K562 (cell line): ENCODE data around the gene BRME1. TPM values are rescaled to one million over a fixed set of nuclear protein-coding genes. Genes with fewer than 3 reads are reported as not detected.
A peak's percentile ranks its signal among the peaks of the same experiment; 100 is the strongest.

Experiments used
- ATAC-seq: fragments of 200-7000 bp; cut with Tn5 transposase; 3 replicates; pipeline ENCODE4 v1.9.1; 2020; ENCODE audit warnings: moderate library complexity
- BruUV-seq: library from RNA; stranded (reverse); fragments of 400-500 nt; replicated peaks from 2 replicates; lab custom pipeline; 2021; lab: Mats Ljungman, UMichigan
- CTCF ChIA-PET: fragments of 300-600 bp; formaldehyde crosslinking; extraction: SDS; loops from one replicate; lab custom pipeline; 2021; ENCODE audit warnings: low intra/inter-chr PET ratio; lab: Yijun Ruan, JAX
- POLR2A ChIA-PET: fragments of 300-600, 350-650 bp; sonication (Branson Sonifier 250); formaldehyde crosslinking; extraction: SDS; loops from one replicate; lab custom pipeline; 2021; ENCODE audit warnings: antibody characterized with exemption, inconsistent platforms; lab: Yijun Ruan, JAX
- DNase-seq, 4 experiments: peaks; one replicate each; pipeline versions ENCODE4 v3.0.0 to v3.0.0-alpha.2; 2011 to 2018; ENCODE audit warnings: low spot score in 3 of 4, mixed read lengths in 3 of 4; ENCODE audit errors: extremely low read depth in 1 of 4
- FAIRE-seq: peaks from 2 replicates; lab custom pipeline; 2011; peaks lifted over from hg19 to GRCh38; lab: Jason Lieb, UNC
- H2AFZ ChIP-seq: 2 replicates; pipeline ENCODE4 v1.6.0; 2011; ENCODE audit warnings: low read depth, low read length, control low read depth, inconsistent platforms
- H3K27ac ChIP-seq: fragments of 200-600 bp; 3 replicates; pipeline ENCODE4 v1.8.0; 2011; ENCODE audit warnings: low read depth, mild to moderate bottlenecking, control low read depth, inconsistent platforms, low read length, moderate library complexity, mixed read lengths; ENCODE audit errors: extremely low read depth
- H3K27me3 ChIP-seq, 2 experiments: fragments of 300-600 bp in 1 of 2; 2 replicates in 1 of 2; 3 replicates in 1 of 2; pipeline versions ENCODE4 v1.6.0 to v1.8.0; 2011; ENCODE audit warnings: inconsistent platforms in 2 of 2, low read length in 2 of 2, mild to moderate bottlenecking in 1 of 2, mixed read lengths in 1 of 2, moderate library complexity in 1 of 2; ENCODE audit not compliant: control insufficient read depth in 2 of 2, insufficient read depth in 2 of 2
- H3K36me3 ChIP-seq: fragments of 300-600 bp; 3 replicates; pipeline ENCODE4 v1.8.0; 2011; ENCODE audit warnings: mild to moderate bottlenecking, low read length, inconsistent platforms; ENCODE audit not compliant: control insufficient read depth, insufficient read depth
- H3K4me1 ChIP-seq, 2 experiments: fragments of 200-600 bp in 1 of 2; replicated peaks in 1 of 2; 2 replicates in 1 of 2; 3 replicates in 1 of 2; pipeline versions ENCODE4 v1.5.1 to v1.8.0; 2011; ENCODE audit warnings: inconsistent platforms in 2 of 2, low read length in 2 of 2, mild to moderate bottlenecking in 1 of 2, mixed read lengths in 1 of 2, moderate library complexity in 1 of 2; ENCODE audit not compliant: control insufficient read depth in 2 of 2, insufficient read depth in 2 of 2
- H3K4me2 ChIP-seq: 2 replicates; pipeline ENCODE4 v1.6.1; 2011; ENCODE audit warnings: low read length, control low read depth, inconsistent platforms, mixed read lengths; ENCODE audit not compliant: insufficient read depth
- H3K4me3 ChIP-seq: fragments of 200-600 bp; sonication (generic), shearing (Covaris generic); 2 replicates; pipeline ENCODE4 v1.5.1; 2016; ENCODE audit warnings: control low read depth, inconsistent platforms
- H3K79me2 ChIP-seq: fragments of 200-600 bp; 3 replicates; pipeline ENCODE4 v1.8.0; 2011; ENCODE audit warnings: low read length, inconsistent platforms; ENCODE audit not compliant: control insufficient read depth, insufficient read depth
- H3K9ac ChIP-seq, 2 experiments: 2 replicates each; pipeline versions ENCODE4 v1.6.0 to v1.6.1; 2011; ENCODE audit warnings: low read depth in 2 of 2, low read length in 2 of 2, control low read depth in 1 of 2, inconsistent platforms in 1 of 2, mild to moderate bottlenecking in 1 of 2, mixed read lengths in 1 of 2; ENCODE audit not compliant: insufficient read depth in 1 of 2
- H3K9me1 ChIP-seq: one replicate; pipeline ENCODE4 v1.6.0; 2011; ENCODE audit warnings: inconsistent platforms, mild to moderate bottlenecking, low read length, moderate library complexity; ENCODE audit not compliant: control insufficient read depth, insufficient read depth
- H3K9me3 ChIP-seq: replicated peaks from 2 replicates; pipeline ENCODE4 v1.5.1; 2011; ENCODE audit warnings: low read depth, low read length, inconsistent platforms; ENCODE audit not compliant: control insufficient read depth, insufficient read depth
- H4K20me1 ChIP-seq: replicated peaks from 2 replicates; pipeline ENCODE4 v1.6.1; 2011; ENCODE audit warnings: low read length, inconsistent platforms, mixed read lengths; ENCODE audit not compliant: control insufficient read depth, insufficient read depth
- DACH1 ChIP-seq: fragments of 450-650 bp; IDR thresholded peaks from 2 replicates; pipeline ENCODE4 v1.6.1; 2018; ENCODE audit not compliant: partially characterized antibody
- RBM14 ChIP-seq: fragments of 200-400 bp; formaldehyde crosslinking; IDR thresholded peaks from 2 replicates; pipeline ENCODE4 v1.6.1; 2018; ENCODE audit warnings: low read depth, mild to moderate bottlenecking, low read length, moderate library complexity, borderline replicate concordance; ENCODE audit not compliant: insufficient read depth
- WGBS: fragments of 100-300 bp; shearing (Covaris generic); methylation state at CpG from one replicate; pipeline ENCODE4 v1.1.6; 2016; ENCODE audit warnings: low coverage, mixed read lengths; ENCODE audit not compliant: insufficient coverage; ENCODE audit errors: missing lambda C conversion rate; 5-methylcytosine and 5-hydroxymethylcytosine counted together
- in situ Hi-C: fragments of 300-500 bp; cut with MboI; formaldehyde crosslinking; loops from 4 replicates; pipeline ENCODE4 v1.15.0; 2018; ENCODE audit warnings: inconsistent platforms, mixed read lengths
- intact Hi-C: fragments of 100-400 bp; cut with micrococcal nuclease; formaldehyde crosslinking; loops from 2 replicates; pipeline ENCODE4 v1.14.2; 2022
- polyA plus RNA-seq, 8 experiments: library from polyadenylated mRNA; depleted of rRNA in 4 of 8; stranded (reverse) in 5 of 8; unstranded in 3 of 8; fragments of >200 nt; fragmentation: Nextera tagmentation in 2 of 8; fragmentation: Illumina TruSeq in 1 of 8; extraction: Ambion mirVana in 2 of 8; extraction: Trizol in 1 of 8; gene quantifications; 2 replicates each; pipeline versions ENCODE4 v1.2.1 to v1.2.3, GENCODE V29; 2011 to 2014; ENCODE audit warnings: inconsistent platforms in 1 of 8, missing spikeins in 1 of 8
- total RNA-seq, 7 experiments: library from RNA; depleted of rRNA in 6 of 7; stranded (reverse); fragments of >200 nt in 6 of 7; fragmentation: Illumina TruSeq in 2 of 7; extraction: Trizol in 2 of 7; gene quantifications; 2 replicates each; pipeline versions ENCODE4 v1.2.1 to v1.2.3, GENCODE V29; 2011 to 2021; ENCODE audit warnings: low replicate concordance in 1 of 7
- TF ChIP-seq, protein P1 (sequence below): fragments of 450-650 bp; IDR thresholded peaks from 2 replicates; pipeline ENCODE4 v1.6.1; 2016
- TF ChIP-seq, protein P2 (sequence below): fragments of 250-450 bp; sonication (Bioruptor Pico); IDR thresholded peaks from 2 replicates; pipeline ENCODE4 v1.4.0; 2020; ENCODE audit warnings: mild to moderate bottlenecking
- TF ChIP-seq, protein P3 (sequence below): sonication (generic); formaldehyde crosslinking; IDR thresholded peaks from 2 replicates; pipeline ENCODE4 v1.9.0; 2022; ENCODE audit warnings: mild to moderate bottlenecking, missing genetic modification reagents

Gene BRME1
- total and polyA plus RNA-seq, 9 of the 15 experiments (the other 6 are each of a cell fraction or from before 2014, with no cell fraction given) = 0.75 to 6.1 (median 3.6) TPM

DNA sequence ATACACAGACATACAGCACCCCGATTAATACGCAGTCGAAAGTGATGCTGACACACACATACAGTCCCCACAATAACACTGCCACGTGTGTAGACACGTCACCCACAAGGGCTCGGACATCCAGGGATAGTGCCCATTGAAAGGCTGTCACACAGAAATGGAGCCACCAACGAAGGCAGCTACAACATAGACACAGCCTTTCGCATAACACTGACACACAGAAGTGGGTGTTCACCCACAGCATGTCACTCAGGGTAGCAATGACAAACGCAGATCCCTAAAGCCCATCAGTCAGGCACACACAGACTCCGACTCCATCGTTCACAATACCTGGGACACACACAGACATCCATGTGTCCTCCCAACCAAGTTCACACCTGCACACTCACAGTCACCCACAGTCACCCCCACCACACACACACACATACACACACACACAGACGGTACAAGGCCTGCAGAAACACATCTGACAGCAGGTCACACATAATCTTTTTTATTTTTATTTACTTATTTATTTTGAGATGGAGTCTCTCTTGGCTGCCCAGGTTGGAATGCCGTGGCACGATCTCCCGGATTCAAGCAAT lies 39.4 kb downstream of the BRME1 start:
- in situ Hi-C loops = no loop called here
- CTCF ChIA-PET = no interaction called here

More for the DNA sequence above, 39.4 kb downstream of the BRME1 start:
- WGBS = 60% methylated on average over 15 of the region's 15 CpGs
- H3K4me2 ChIP-seq = no peak overlapping the region
- no peaks in the 10 kb centered on the region; the same call in 1 of the 2 replicates for H3K9me3 ChIP-seq
- H3K4me3 ChIP-seq = no peak overlapping the region
- H3K4me1 ChIP-seq = peaks cover under 1 to 27% of the 10 kb centered on the region in 2 experiments; a peak in 3 of 5 replicates
- H3K27me3 ChIP-seq = peaks cover 14 to 25% of the 10 kb centered on the region in 2 experiments; a peak in 4 of 5 replicates
- FAIRE-seq = peak; percentile 40
- POLR2A ChIA-PET = no interaction called here
- H3K9me1 ChIP-seq = no peaks in the 10 kb centered on the region
- ATAC-seq = no peak
- H3K36me3 ChIP-seq = no peaks in the 10 kb centered on the region
- no peaks in the 10 kb centered on the region for H3K79me2 ChIP-seq
- DNase-seq = no peak
- no peak overlapping the region for H3K27ac ChIP-seq
- no peak overlapping the region for H3K9ac ChIP-seq
- no TSS peak for BruUV-seq
- H4K20me1 ChIP-seq = peaks cover 5% of the 10 kb centered on the region; the same call in 1 of the 2 replicates
- H2AFZ ChIP-seq = no peak overlapping the region
- intact Hi-C loops = no loop called here
- no peak for TF ChIP-seq DACH1
- TF ChIP-seq RBM14 = no peak
- TF ChIP-seq, protein P1, sequence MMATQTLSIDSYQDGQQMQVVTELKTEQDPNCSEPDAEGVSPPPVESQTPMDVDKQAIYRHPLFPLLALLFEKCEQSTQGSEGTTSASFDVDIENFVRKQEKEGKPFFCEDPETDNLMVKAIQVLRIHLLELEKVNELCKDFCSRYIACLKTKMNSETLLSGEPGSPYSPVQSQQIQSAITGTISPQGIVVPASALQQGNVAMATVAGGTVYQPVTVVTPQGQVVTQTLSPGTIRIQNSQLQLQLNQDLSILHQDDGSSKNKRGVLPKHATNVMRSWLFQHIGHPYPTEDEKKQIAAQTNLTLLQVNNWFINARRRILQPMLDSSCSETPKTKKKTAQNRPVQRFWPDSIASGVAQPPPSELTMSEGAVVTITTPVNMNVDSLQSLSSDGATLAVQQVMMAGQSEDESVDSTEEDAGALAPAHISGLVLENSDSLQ = 0 out of 2 replicates have a peak, but pooled peaks have one; percentile 24
- TF ChIP-seq, protein P2, sequence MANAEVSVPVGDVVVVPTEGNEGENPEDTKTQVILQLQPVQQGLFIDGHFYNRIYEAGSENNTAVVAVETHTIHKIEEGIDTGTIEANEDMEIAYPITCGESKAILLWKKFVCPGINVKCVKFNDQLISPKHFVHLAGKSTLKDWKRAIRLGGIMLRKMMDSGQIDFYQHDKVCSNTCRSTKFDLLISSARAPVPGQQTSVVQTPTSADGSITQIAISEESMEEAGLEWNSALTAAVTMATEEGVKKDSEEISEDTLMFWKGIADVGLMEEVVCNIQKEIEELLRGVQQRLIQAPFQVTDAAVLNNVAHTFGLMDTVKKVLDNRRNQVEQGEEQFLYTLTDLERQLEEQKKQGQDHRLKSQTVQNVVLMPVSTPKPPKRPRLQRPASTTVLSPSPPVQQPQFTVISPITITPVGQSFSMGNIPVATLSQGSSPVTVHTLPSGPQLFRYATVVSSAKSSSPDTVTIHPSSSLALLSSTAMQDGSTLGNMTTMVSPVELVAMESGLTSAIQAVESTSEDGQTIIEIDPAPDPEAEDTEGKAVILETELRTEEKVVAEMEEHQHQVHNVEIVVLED (CRISPR knock-in tag) = no peak
- TF ChIP-seq, protein P3, sequence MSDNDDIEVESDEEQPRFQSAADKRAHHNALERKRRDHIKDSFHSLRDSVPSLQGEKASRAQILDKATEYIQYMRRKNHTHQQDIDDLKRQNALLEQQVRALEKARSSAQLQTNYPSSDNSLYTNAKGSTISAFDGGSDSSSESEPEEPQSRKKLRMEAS = peak; percentile 41; the same call in 1 of the 2 replicates
- TF ChIP-seq, all 486 proteins: peak for 2
